GM13976 (cell line): ENCODE measurements around the gene ENKD1.

Experiments
- DNase-seq: peaks from one replicate; pipeline ENCODE4 v3.0.0; 2012; ENCODE audit warnings: low spot score
- in situ Hi-C: fragments of 300-500 bp; cut with MboI; formaldehyde crosslinking; loops from one replicate; pipeline ENCODE4 v1.12.0; 2022; ENCODE audit warnings: low sequenced_read_pairs, mixed read lengths, inconsistent platforms; ENCODE audit not compliant: unreplicated experiment
- TF ChIP-seq, protein P1 (sequence below): IDR thresholded peaks from 2 replicates; pipeline ENCODE4 v1.5.1; 2012; ENCODE audit warnings: borderline replicate concordance, mild to moderate bottlenecking; ENCODE audit not compliant: insufficient read depth; ENCODE audit errors: extremely low read depth, missing control alignments, control extremely low read depth

ENKD1 gene

GRCh38 chr16:67708368-67708771, 41.8 kb upstream of the ENKD1 start:
- TF ChIP-seq, protein P1, sequence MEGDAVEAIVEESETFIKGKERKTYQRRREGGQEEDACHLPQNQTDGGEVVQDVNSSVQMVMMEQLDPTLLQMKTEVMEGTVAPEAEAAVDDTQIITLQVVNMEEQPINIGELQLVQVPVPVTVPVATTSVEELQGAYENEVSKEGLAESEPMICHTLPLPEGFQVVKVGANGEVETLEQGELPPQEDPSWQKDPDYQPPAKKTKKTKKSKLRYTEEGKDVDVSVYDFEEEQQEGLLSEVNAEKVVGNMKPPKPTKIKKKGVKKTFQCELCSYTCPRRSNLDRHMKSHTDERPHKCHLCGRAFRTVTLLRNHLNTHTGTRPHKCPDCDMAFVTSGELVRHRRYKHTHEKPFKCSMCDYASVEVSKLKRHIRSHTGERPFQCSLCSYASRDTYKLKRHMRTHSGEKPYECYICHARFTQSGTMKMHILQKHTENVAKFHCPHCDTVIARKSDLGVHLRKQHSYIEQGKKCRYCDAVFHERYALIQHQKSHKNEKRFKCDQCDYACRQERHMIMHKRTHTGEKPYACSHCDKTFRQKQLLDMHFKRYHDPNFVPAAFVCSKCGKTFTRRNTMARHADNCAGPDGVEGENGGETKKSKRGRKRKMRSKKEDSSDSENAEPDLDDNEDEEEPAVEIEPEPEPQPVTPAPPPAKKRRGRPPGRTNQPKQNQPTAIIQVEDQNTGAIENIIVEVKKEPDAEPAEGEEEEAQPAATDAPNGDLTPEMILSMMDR, result no peak
- DNase-seq, result no peak
- in situ Hi-C loops, result no loop called here

DNA sequence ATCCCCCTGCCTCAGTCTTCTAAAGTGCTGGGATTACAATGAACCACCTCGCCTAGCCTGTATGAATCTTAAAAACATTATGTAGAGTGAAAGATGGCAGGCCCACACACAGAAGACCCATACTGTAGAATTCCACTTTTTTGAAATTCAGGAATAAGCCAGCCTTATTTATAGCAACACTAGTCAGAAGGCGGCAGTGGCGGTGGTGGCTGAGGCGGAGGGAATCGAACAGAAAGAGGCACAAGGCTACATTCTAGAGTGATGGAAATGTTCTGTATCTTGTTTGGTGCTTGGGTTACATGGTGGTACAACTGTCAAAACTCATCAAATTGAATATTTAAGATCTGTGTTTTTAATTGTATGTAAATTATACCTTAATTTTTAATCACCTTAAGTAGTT, 41.2 kb upstream of the ENKD1 start:
- DNase-seq, result no peak
- in situ Hi-C loops, result no loop called here
- TF ChIP-seq, protein P1, result no peak

DNA sequence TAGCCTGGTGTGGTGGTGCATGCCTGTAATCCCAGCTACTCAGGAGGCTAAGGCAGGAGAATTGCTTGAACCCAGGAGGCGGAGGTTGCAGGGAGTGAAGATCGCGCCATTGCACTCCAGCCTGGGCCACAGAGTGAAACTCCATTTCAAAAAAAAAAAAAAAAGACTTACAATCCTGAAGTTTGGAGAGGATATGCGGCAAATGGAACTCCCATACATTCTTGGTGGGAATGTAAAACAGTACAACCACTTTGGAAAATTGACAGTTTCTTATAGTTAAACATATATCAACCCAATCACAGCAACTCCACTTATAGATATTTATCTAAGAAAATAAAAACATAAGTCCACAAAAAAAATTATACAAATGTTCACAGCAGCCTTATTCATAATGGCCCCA, 40.7 kb upstream of the ENKD1 start:
- TF ChIP-seq, protein P1, result no peak
- in situ Hi-C loops, result no loop called here
- DNase-seq, result no peak

GRCh38 chr16:67704110-67704509, 37.6 kb upstream of the ENKD1 start:
- in situ Hi-C loops, result no loop called here
- TF ChIP-seq, protein P1, result no peak
- no peak for DNase-seq

DNA sequence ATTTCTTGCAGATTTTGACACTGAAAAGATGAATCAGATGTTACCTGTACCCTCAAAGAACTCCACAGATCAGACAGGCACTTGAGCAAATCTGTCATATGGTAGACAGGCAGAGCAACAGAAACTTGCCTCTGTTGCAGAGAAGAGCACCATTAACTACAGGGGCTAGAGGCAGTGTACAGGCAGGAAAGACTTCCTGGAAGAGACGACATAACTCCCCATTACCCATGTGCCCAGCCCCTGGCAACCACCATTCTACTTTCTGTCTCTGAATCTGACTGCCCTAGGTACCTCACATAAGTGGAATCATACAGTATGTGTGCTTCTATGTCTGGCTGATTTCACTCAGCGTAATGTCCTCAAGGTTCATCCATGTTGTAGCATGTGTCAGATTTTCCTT, 37.1 kb upstream of the ENKD1 start:
- DNase-seq, result no peak
- in situ Hi-C loops, result no loop called here
- TF ChIP-seq, protein P1, result no peak

- no peak for DNase-seq
- in situ Hi-C loops, result no loop called here
- TF ChIP-seq, protein P1, result no peak
Measured at GRCh38 chr16:67702130-67702529, 35.6 kb upstream of the ENKD1 start.

DNA sequence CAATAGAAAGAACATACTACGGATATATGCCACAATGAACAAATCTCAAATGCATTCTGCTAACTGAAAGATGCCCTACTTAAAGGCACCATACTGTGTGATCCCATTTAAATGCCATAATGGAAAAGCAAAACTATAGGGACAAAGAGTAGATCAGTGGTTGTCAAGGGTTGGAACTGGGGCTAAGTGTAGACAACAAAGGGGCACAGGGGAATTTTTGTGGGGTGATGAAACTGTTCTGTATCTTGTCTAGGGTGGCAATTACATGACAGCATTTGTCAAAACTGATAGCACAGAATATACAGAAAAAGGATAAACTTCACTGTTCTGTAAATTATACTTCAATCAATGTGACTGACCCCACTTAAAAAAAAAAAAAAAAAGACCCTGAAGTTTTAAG, 34.9 kb upstream of the ENKD1 start:
- no peak for DNase-seq
- TF ChIP-seq, protein P1, result no peak
- in situ Hi-C loops, result no loop called here
